Breast epithelium (tissue), 3 donors: Measurements from ENCODE around the gene HMGN1.

Experiments
- CTCF ChIP-seq, 3 donors: fragments of 450-650 bp; IDR thresholded peaks; one replicate each; pipeline ENCODE4 v1.5.1; 2016 to 2017; ENCODE audit warnings: antibody characterized with exemption in 3 of 3, mild to moderate bottlenecking in 3 of 3, moderate library complexity in 3 of 3
- POLR2A ChIP-seq: fragments of 450-650 bp; IDR thresholded peaks from one replicate; pipeline ENCODE4 v1.6.1; 2016; ENCODE audit warnings: antibody characterized with exemption, mild to moderate bottlenecking, moderate library complexity
- POLR2AphosphoS5 ChIP-seq, 3 donors: sonication (generic); formaldehyde crosslinking; IDR thresholded peaks; one replicate each; pipeline ENCODE4 v1.6.1; 2017; ENCODE audit warnings: antibody characterized with exemption in 3 of 3

DNA sequence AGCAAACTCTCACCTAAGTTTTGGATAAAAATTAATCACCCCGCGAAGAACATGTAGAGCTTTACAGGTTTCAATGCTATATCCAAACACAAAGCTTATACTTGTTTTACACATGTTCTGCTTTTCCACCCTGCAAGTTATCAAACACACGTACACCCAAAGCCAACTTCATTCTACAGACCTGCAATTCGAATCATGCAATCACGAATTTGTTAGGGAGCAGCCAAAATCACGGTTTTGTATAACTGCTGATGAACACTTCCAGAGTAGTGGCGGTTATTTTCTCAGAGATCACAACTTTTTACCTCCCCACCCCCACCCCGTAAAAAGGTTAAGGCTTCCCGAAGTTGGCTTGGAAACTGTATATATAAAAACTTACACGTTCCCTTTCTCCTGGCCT lies 1.4 kb downstream of the HMGN1 start:
- TF ChIP-seq POLR2A = no peak
- no peak for TF ChIP-seq CTCF (IDR thresholded peaks at IDR 0.05)
- no peak for TF ChIP-seq POLR2AphosphoS5 (IDR thresholded peaks at IDR 0.05)
